HUDEP-2 (cell line): ENCODE results near the gene ADGRD1.

Experiments used
- DNase-seq, 76 experiments: peaks; one replicate each; lab custom pipeline; 2025; ENCODE audit not compliant: unreplicated experiment in 76 of 76; lab: John Stamatoyannopoulos, UW

ADGRD1 gene

DNA sequence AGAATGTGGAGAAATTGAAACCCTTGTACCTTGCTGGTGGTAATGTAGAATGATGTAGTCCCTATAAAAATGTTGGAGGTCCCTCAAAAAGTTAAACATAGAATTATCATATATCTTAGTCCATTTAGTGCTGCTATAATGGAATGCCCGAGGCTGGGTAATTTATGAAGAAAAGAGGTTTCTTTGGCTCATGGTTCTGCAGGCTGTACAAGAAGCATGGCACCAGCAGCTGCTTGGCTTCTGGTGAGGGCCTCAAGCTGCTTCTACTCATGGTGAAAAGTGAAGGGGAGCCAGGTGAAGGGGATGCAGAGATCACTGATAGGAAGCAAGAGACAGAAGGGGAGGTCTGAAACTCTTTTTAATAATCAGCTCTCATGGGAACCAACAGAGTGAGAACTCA is 233.9 kb downstream of the ADGRD1 start:
- DNase-seq: no peak

DNA sequence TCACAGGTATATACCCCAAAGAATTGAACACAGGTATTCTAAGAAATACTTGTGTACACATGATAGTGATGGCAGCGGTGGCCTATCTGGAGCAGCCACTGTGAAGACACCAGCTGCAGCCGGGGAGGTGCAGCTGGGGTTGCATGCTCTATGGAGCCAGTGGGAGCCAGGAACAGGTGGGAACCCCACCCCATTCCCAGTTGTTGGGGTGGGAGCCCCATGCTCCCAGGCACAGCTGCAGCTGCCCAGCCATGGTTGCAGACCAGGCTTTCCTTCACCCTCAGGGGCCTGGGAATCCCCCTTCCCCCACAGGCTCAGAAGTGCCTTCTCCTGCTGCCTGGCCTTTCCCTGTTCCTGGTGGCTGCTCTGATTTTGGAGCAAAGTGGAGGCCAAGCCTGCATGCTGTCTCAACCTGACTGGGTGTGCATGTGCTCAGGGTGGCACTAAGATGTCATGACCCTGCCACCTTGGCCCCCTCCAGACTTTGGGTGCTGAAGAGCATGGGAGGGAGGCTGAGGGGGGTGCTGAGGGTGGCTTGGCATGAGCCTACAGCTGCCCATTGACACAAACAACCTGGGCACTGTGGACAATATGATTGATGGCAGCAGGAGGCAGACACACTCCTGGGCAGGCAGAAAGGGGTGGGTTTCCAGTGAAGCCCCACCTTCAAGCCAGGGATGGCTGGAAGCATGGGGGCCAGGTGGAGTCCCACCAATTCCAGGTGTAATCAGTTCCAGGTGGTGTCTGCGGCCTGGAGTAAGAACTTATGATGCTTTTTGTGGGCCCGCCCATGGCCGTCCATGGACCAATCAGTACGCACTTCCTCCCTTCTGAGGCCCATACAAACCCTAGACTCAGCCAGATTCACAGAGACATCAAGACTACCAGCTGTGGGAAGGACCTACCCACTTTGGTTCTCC is 234.7 kb downstream of the ADGRD1 start:
- DNase-seq: no peak

DNA sequence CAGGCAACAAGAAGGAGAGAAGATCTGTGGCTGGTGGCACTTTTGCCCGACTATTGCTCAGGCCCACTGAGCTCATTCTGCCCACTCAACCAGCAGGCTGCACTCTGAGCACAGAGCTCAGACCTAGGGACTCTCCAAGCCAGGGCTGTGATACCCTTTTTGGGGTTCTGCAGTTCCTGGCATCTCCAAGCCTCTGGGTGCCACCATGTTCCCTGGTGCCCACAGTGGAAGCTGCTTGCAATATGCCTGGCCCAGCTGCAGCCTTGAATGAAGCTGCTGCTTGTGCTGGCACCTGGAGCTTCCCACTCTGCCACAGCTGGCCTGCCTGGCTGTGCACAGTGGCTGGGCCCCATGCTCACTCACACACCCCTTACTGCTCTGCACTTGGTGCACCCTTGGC is 236.1 kb downstream of the ADGRD1 start:
- DNase-seq: no peak

DNA sequence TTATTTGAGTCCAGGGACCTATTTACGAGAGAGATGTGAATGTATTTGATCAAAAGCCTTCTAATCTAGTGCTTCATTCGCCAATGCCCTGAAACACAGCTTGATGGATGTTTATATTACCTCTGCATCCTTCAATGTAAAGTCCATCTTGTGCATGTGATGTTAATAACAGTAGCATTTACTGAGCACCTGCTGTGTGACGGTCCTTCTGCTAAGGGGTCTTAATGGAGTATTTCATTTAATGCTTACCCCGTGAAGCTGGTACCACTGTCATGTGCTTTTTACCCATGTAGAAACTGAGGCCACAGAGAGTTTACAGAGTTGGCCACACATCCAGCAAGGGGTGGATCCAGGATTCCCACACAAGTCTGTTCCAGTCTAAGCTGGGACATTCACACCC is 237.3 kb downstream of the ADGRD1 start:
- DNase-seq: no peak
